ENCODE results near the gene CYB5R4. TPM values are rescaled to one million over a fixed set of nuclear protein-coding genes. Genes with fewer than 3 reads are reported as not detected.

Gene CYB5R4
- polyA plus RNA-seq, 1 donor: 9.7 TPM

DNA sequence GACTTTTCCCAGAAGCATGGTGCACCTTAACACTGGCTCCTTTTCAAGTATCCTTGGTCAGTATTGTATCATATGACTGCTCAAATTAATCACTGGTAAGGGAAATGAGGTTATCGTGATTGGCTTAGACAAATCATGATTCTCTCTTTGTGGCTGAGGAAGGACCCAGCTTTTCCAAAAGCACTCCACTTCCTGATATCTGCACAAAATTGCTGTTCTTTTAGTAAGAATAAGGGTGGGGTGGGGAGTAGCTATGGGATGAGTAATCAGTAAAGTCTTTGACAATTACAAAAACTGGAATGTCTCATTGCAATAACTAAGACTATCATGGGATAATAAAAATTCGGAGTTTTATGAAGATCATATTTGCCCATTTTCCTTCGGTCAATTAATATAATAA lies 15.3 kb upstream of the CYB5R4 start:
- Histone ChIP-seq H3K27me3 (ENCODE audit: control insufficient read depth, insufficient read depth, low read length) (no peaks in the 10 kb centered on the region), H3K4me3 (ENCODE audit: low read length) (no peak overlapping the region), H3K4me1 (ENCODE audit: control insufficient read depth, insufficient read depth, low read length) (no peaks in the 10 kb centered on the region), H3K9me3 (ENCODE audit: control insufficient read depth, low read depth, low read length) (no peaks in the 10 kb centered on the region), H3K27ac (ENCODE audit: low read length) (no peak overlapping the region), H3K36me3 (ENCODE audit: control insufficient read depth, insufficient read depth, low read length) (no peaks in the 10 kb centered on the region)
- 92% methylated on average over 2 of the region's 3 CpGs for WGBS (ENCODE audit: insufficient coverage, low lambda C conversion rate)
- no peak for DNase-seq

DNA sequence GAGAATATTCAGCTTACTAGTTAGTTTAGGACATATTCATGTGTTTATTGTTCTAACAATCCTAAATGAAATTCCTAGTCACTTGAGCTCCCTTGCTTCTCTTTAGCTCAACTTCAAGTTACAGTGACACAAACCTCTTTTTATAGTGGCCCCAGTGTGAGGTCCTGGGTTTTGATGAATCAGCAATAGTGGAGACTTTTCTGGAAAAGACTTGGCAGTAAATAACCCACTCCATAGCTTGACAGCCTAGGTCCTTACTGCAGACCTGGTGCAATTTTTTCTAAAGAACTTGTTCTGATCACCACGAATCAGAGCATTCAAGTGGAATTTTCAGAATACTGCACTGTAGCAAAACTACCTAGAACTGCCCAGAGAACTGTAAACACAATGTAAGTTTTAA lies 13.2 kb upstream of the CYB5R4 start:
- no CpG with 5 or more reads among the region's 1 CpG for WGBS (ENCODE audit: insufficient coverage, low lambda C conversion rate)

GRCh38 chr6:83847179-83847578 lies 12.3 kb upstream of the CYB5R4 start:
- Histone ChIP-seq H3K9me3 (ENCODE audit: control insufficient read depth, low read depth, low read length) (no peaks in the 10 kb centered on the region), H3K27me3 (ENCODE audit: control insufficient read depth, insufficient read depth, low read length) (peaks cover 12% of the 10 kb centered on the region), H3K27ac (ENCODE audit: low read length) (no peak overlapping the region), H3K4me1 (ENCODE audit: control insufficient read depth, insufficient read depth, low read length) (no peaks in the 10 kb centered on the region), H3K36me3 (ENCODE audit: control insufficient read depth, insufficient read depth, low read length) (no peaks in the 10 kb centered on the region), H3K4me3 (ENCODE audit: low read length) (no peak overlapping the region)
- no peak for DNase-seq

More for the DNA sequence above, 13.2 kb upstream of the CYB5R4 start:
- H3K36me3 ChIP-seq (ENCODE audit: control insufficient read depth, insufficient read depth, low read length): no peaks in the 10 kb centered on the region
- peaks cover 8% of the 10 kb centered on the region for H3K27me3 ChIP-seq (ENCODE audit: control insufficient read depth, insufficient read depth, low read length)
- no peak overlapping the region for H3K4me3 ChIP-seq (ENCODE audit: low read length)
- no peak overlapping the region for H3K27ac ChIP-seq (ENCODE audit: low read length)
- DNase-seq: no peak
- no peaks in the 10 kb centered on the region for H3K9me3 ChIP-seq (ENCODE audit: control insufficient read depth, low read depth, low read length)
- no peaks in the 10 kb centered on the region for H3K4me1 ChIP-seq (ENCODE audit: control insufficient read depth, insufficient read depth, low read length)

GRCh38 chr6:83849127-83849526 lies 10.4 kb upstream of the CYB5R4 start:
- H3K27ac ChIP-seq (ENCODE audit: low read length): no peak overlapping the region
- peaks cover 2% of the 10 kb centered on the region for H3K4me1 ChIP-seq (ENCODE audit: control insufficient read depth, insufficient read depth, low read length)
- DNase-seq: no peak
- WGBS (ENCODE audit: insufficient coverage, low lambda C conversion rate): 77% methylated on average over 2 of the region's 2 CpGs
- no peaks in the 10 kb centered on the region for H3K36me3 ChIP-seq (ENCODE audit: control insufficient read depth, insufficient read depth, low read length)
- H3K4me3 ChIP-seq (ENCODE audit: low read length): no peak overlapping the region
- peaks cover 31% of the 10 kb centered on the region for H3K27me3 ChIP-seq (ENCODE audit: control insufficient read depth, insufficient read depth, low read length)
- H3K9me3 ChIP-seq (ENCODE audit: control insufficient read depth, low read depth, low read length): no peaks in the 10 kb centered on the region

- DNase-seq: no peak
- peaks cover 35% of the 10 kb centered on the region for H3K27me3 ChIP-seq (ENCODE audit: control insufficient read depth, insufficient read depth, low read length)
- H3K36me3 ChIP-seq (ENCODE audit: control insufficient read depth, insufficient read depth, low read length): no peaks in the 10 kb centered on the region
- no peak overlapping the region for H3K4me3 ChIP-seq (ENCODE audit: low read length)
- H3K27ac ChIP-seq (ENCODE audit: low read length): no peak overlapping the region
- WGBS (ENCODE audit: insufficient coverage, low lambda C conversion rate): 80% methylated on average over 1 of the region's 3 CpGs
- H3K4me1 ChIP-seq (ENCODE audit: control insufficient read depth, insufficient read depth, low read length): peaks cover 2% of the 10 kb centered on the region
- H3K9me3 ChIP-seq (ENCODE audit: control insufficient read depth, low read depth, low read length): no peaks in the 10 kb centered on the region
Observed at GRCh38 chr6:83849610-83850009, 9.9 kb upstream of the CYB5R4 start.

DNA sequence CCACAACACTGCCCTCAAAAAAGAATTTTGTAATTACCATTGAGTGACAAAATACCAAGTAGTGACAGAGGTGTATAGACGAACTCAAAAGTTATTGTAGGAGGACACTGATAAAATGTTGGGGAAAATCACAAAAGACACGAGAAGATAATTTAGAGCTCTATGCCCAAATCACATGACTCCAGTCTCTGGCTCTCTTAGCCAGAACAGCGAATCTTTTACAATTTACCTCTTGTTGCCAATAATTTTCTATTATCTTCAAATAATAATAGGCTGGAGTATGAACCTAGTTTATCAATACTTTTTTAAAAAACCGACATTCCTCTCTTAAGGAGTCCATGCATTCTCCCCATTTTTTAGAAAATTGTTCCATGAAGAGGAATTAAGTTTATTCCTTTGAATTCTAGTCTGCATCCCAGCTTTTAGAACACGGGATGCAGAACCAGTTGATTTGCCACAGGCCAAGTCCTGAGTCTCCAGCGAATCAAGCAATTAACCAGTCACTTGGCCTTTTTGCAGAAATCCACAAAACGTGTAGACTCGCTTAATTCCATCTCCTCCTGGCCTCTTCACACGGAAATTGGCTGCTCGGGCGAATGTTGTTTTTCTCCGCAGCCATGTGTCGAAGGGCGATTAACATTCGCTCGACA lies 6.8 kb upstream of the CYB5R4 start:
- DNase-seq: no peak
- Histone ChIP-seq H3K27me3 (ENCODE audit: control insufficient read depth, insufficient read depth, low read length) (peaks cover 47% of the 10 kb centered on the region), H3K27ac (ENCODE audit: low read length) (no peak overlapping the region), H3K9me3 (ENCODE audit: control insufficient read depth, low read depth, low read length) (no peaks in the 10 kb centered on the region), H3K4me1 (ENCODE audit: control insufficient read depth, insufficient read depth, low read length) (peaks cover 2% of the 10 kb centered on the region), H3K4me3 (ENCODE audit: low read length) (peak overlapping the region; percentile 26), H3K36me3 (ENCODE audit: control insufficient read depth, insufficient read depth, low read length) (no peaks in the 10 kb centered on the region)
- 20% methylated on average over 1 of the region's 16 CpGs for WGBS (ENCODE audit: insufficient coverage, low lambda C conversion rate)

DNA sequence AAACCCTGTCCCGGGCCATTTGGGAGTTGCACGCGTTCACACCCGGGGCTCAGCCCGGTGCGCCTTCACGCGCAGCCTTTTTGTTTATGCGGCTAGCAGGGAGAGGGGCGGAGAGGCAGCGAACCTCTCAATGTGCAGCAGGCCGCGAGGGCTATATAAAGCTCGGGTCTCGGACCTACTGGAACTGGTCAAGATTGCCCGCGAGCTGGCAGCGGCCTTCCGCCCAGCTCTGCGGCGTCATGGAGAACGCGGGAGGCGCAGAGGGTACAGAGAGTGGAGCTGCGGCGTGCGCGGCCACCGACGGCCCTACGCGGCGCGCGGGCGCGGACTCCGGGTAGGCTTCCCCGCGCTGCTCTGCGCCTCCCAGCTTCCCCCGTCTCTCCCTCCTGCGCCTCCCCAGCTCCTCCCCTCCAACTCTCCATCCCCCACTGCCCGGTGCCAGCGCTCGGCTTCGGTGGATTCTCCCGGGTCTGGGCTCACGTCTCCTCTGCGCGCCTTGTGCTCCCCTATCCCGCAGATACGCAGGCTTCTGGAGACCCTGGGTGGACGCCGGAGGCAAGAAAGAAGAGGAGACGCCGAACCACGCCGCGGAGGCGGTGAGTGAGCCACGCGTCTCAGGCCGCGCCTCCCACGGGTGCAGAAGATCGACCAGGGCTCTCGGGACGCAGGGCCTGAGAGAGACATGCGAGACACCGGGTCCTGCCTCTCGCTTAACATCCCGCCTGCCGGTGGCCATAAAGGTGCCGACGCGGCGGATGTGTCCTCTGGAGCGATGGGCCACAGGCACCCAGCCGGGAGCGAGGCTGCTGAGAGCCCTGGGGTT lies 6.1 kb upstream of the CYB5R4 start, which contains the start of gene RIPPLY2:
RIPPLY2 (plus strand) TSS at position 183 of the 823 bp plus-strand sequence; CDS start at position 240, 57 bp downstream.
- Histone ChIP-seq H3K27ac (ENCODE audit: low read length) (no peak within 1 kb of the TSS), H3K4me3 (ENCODE audit: low read length) (peak within 1 kb of the TSS; percentile 26), H3K4me1 (ENCODE audit: control insufficient read depth, insufficient read depth, low read length) (peaks cover 2% of the 10 kb centered on the region), H3K27me3 (ENCODE audit: control insufficient read depth, insufficient read depth, low read length) (peaks cover 47% of the 10 kb centered on the region), H3K9me3 (ENCODE audit: control insufficient read depth, low read depth, low read length) (no peaks in the 10 kb centered on the region), H3K36me3 (ENCODE audit: control insufficient read depth, insufficient read depth, low read length) (no peaks in the 10 kb centered on the region)
- no CpG with 5 or more reads among the region's 81 CpGs for WGBS (ENCODE audit: insufficient coverage, low lambda C conversion rate)
- DNase-seq: peak; percentile 2 to 40

- no peak for DNase-seq
- Histone ChIP-seq H3K27ac (ENCODE audit: low read length) (no peak overlapping the region), H3K36me3 (ENCODE audit: control insufficient read depth, insufficient read depth, low read length) (no peaks in the 10 kb centered on the region), H3K9me3 (ENCODE audit: control insufficient read depth, low read depth, low read length) (no peaks in the 10 kb centered on the region), H3K27me3 (ENCODE audit: control insufficient read depth, insufficient read depth, low read length) (peaks cover 47% of the 10 kb centered on the region), H3K4me1 (ENCODE audit: control insufficient read depth, insufficient read depth, low read length) (peaks cover 2% of the 10 kb centered on the region), H3K4me3 (ENCODE audit: low read length) (peak overlapping the region; percentile 17)
- WGBS (ENCODE audit: insufficient coverage, low lambda C conversion rate): 20% methylated on average over 1 of the region's 18 CpGs
Observed at GRCh38 chr6:83854001-83854501, 5.4 kb upstream of the CYB5R4 start.

- DNase-seq: no peak
- 73% methylated on average over 3 of the region's 5 CpGs for WGBS (ENCODE audit: insufficient coverage, low lambda C conversion rate)
- Histone ChIP-seq H3K4me3 (ENCODE audit: low read length) (no peak overlapping the region), H3K27ac (ENCODE audit: low read length) (no peak overlapping the region), H3K27me3 (ENCODE audit: control insufficient read depth, insufficient read depth, low read length) (peaks cover 47% of the 10 kb centered on the region), H3K36me3 (ENCODE audit: control insufficient read depth, insufficient read depth, low read length) (no peaks in the 10 kb centered on the region), H3K9me3 (ENCODE audit: control insufficient read depth, low read depth, low read length) (no peaks in the 10 kb centered on the region), H3K4me1 (ENCODE audit: control insufficient read depth, insufficient read depth, low read length) (peaks cover 2% of the 10 kb centered on the region)
Observed at GRCh38 chr6:83854766-83855165, 4.7 kb upstream of the CYB5R4 start.

DNA sequence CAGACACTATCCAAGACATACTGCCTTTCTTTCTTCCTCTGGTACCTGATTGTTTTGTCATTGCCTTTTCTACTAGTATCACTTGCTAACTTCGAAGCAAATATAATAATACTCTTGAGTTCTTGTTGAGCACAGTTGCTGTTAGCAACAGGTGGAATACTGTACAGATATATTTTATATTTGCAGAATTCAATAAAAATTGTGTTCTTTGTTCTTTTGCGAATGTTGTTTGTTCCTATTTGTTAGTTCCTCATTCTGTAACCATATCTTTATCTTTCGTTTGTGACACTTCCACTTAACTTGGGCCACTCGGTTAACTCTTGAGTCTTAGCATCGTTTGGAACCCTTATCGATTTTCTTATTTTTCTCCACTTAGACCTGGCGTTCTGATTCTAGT lies 868 bp downstream of the CYB5R4 start:
- Histone ChIP-seq H3K36me3 (ENCODE audit: control insufficient read depth, insufficient read depth, low read length) (peaks cover 4% of the 10 kb centered on the region), H3K9me3 (ENCODE audit: control insufficient read depth, low read depth, low read length) (no peaks in the 10 kb centered on the region), H3K4me1 (ENCODE audit: control insufficient read depth, insufficient read depth, low read length) (no peaks in the 10 kb centered on the region), H3K4me3 (ENCODE audit: low read length) (peak overlapping the region; percentile 82), H3K27ac (ENCODE audit: low read length) (no peak overlapping the region), H3K27me3 (ENCODE audit: control insufficient read depth, insufficient read depth, low read length) (peaks cover 5% of the 10 kb centered on the region)
- WGBS (ENCODE audit: insufficient coverage, low lambda C conversion rate): 15% methylated on average over 4 of the region's 7 CpGs
- DNase-seq: no peak
